Upper lobe of right lung (tissue), 1 donor: ENCODE results near the gene GALNT14. TPM values are rescaled to one million over a fixed set of nuclear protein-coding genes. Genes with fewer than 3 reads are reported as not detected.

Source experiments
- ATAC-seq: fragments of 200-7000 bp; cut with Tn5 transposase; one replicate; pipeline ENCODE4 v1.9.1; 2020; ENCODE audit warnings: mild to moderate bottlenecking, moderate library complexity
- DNase-seq: peaks from one replicate; pipeline ENCODE4 v3.0.0-alpha.2; 2020
- H3K27ac ChIP-seq: fragments of 200-600 bp; one replicate; pipeline ENCODE4 v1.8.0; 2022
- H3K27me3 ChIP-seq: fragments of 200-600 bp; one replicate; pipeline ENCODE4 v1.8.0; 2022; ENCODE audit warnings: mild to moderate bottlenecking
- H3K36me3 ChIP-seq: fragments of 200-600 bp; one replicate; pipeline ENCODE4 v1.8.0; 2022
- H3K4me1 ChIP-seq: fragments of 200-600 bp; one replicate; pipeline ENCODE4 v1.8.0; 2022
- H3K4me3 ChIP-seq: fragments of 200-600 bp; one replicate; pipeline ENCODE4 v1.8.0; 2022; ENCODE audit warnings: mild to moderate bottlenecking
- H3K9me3 ChIP-seq: fragments of 200-600 bp; one replicate; pipeline ENCODE4 v1.8.0; 2022
- intact Hi-C: fragments of 100-400 bp; cut with DNase I; formaldehyde crosslinking; loops from one replicate; pipeline ENCODE4 v1.11.0; 2022
- total RNA-seq: library from RNA; stranded (reverse); fragmentation: NEBNext Ultra II Directional; extraction: Animal tissue kit (Norgen Biotek cat#: 25700); gene quantifications from one replicate; pipeline ENCODE4 v1.2.1, GENCODE V29; 2021
- TF ChIP-seq, protein P1 (sequence below): fragments of 200-600 bp; IDR thresholded peaks from one replicate; pipeline ENCODE4 v1.8.0; 2022; ENCODE audit warnings: antibody characterized with exemption
- donor health status: DM: no; HTN: yes; CAD: no; lungs with severe emphysema.

The GALNT14 gene
- total RNA-seq, 1 donor from 2014 or later = 0.81 TPM

DNA sequence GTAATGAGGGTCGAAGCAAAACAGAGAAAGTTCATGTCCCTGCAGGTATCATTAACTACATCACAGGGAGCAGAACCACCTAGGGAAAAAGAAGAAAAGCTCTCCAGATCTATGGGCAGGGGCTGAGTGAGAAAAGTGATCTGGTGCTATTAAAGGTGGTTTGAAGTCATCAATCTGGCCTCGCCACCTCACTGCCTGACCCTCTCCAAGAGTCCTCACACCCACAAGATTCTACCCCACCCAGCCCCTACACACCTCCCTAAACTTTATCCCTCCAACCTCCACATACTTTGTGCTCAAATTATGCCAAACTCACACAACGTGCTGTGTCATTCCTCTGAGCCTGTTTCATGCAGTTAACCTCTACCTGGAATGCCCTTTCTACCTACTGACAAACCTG, 2.2 kb downstream of the GALNT14 start:
- ATAC-seq = no peak
- Histone ChIP-seq H3K4me3 (no peak overlapping the region), H3K27me3 (peaks cover 41% of the 10 kb centered on the region)

DNA sequence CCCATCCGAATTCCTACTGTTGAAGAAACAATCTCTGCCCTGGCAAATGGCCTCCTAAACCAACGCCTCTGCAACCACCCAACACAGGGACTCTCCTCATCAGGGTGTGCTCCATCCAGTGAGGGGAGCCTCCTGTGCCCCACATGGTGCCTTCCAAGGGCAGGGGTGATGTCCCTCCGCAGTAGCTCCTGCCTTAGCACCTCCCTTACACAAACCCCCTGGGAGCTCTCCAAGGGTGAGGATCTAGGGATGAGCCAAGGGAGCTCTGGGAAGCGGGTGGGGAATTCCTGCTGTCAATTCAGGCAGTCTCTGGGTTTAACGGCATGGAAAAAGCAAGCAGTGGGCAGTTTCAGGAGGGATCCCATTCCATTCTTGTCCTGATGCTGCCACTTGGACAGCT, 3.8 kb downstream of the GALNT14 start:
- H3K27me3 ChIP-seq = peaks cover 41% of the 10 kb centered on the region
- H3K4me3 ChIP-seq = no peak overlapping the region
- ATAC-seq (no peak), DNase-seq (no peak)
- no peaks in the 10 kb centered on the region for H3K36me3 ChIP-seq
- no peak overlapping the region for H3K27ac ChIP-seq
- no peaks in the 10 kb centered on the region for H3K9me3 ChIP-seq
- H3K4me1 ChIP-seq = peaks cover 9% of the 10 kb centered on the region
- TF ChIP-seq, protein P1, sequence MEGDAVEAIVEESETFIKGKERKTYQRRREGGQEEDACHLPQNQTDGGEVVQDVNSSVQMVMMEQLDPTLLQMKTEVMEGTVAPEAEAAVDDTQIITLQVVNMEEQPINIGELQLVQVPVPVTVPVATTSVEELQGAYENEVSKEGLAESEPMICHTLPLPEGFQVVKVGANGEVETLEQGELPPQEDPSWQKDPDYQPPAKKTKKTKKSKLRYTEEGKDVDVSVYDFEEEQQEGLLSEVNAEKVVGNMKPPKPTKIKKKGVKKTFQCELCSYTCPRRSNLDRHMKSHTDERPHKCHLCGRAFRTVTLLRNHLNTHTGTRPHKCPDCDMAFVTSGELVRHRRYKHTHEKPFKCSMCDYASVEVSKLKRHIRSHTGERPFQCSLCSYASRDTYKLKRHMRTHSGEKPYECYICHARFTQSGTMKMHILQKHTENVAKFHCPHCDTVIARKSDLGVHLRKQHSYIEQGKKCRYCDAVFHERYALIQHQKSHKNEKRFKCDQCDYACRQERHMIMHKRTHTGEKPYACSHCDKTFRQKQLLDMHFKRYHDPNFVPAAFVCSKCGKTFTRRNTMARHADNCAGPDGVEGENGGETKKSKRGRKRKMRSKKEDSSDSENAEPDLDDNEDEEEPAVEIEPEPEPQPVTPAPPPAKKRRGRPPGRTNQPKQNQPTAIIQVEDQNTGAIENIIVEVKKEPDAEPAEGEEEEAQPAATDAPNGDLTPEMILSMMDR = no peak
- intact Hi-C loops = no loop called here

More for the DNA sequence above, 2.2 kb downstream of the GALNT14 start:
- H3K4me1 ChIP-seq = peaks cover 9% of the 10 kb centered on the region
- H3K27ac ChIP-seq = no peak overlapping the region
- intact Hi-C loops = no loop called here
- no peaks in the 10 kb centered on the region for H3K9me3 ChIP-seq
- TF ChIP-seq, protein P1 = no peak
- DNase-seq = no peak
- H3K36me3 ChIP-seq = no peaks in the 10 kb centered on the region

DNA sequence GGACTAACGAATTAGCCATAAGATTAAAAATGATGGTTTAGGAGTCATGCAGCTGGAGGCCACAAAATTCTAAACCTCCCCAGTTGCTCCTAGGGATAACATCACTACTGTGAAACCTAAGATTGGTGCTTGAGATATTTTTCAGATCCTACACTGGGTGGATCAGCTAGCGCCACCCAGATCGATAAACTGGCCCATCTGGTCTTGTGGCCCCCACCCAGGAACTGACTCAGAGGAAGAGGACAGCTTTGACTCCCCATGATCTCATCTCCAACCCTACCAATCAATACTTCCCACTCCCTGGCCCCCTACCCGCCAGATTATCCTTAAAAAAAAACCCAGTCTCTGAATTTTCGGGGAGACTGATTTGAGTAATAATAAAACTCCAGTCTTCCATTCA, 5.5 kb downstream of the GALNT14 start:
- DNase-seq (no peak), ATAC-seq (no peak)
- Histone ChIP-seq H3K9me3 (no peaks in the 10 kb centered on the region), H3K36me3 (no peaks in the 10 kb centered on the region), H3K4me3 (no peak overlapping the region), H3K27ac (no peak overlapping the region), H3K27me3 (peaks cover 38% of the 10 kb centered on the region), H3K4me1 (peaks cover 9% of the 10 kb centered on the region)
- TF ChIP-seq, protein P1 = no peak
- intact Hi-C loops = no loop called here

DNA sequence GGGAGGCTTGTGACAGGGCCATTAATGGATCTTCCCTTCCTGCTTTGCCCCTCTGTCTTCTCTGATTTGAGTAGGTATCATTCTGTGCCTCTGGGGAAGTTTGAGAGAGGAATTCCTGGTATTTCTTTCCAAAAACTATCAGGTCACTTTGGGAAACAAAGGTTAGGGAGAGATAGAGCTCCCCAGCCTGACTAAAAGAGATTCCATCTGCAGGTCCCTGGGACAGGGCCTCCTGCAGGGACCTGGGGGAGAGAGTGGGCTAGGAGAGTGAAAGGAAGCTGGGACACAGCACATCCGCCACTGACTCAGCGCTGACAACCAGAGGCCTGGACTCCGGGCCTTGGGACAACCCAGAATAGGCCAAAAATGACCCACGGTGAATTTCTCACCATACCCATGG, 6.4 kb downstream of the GALNT14 start:
- TF ChIP-seq, protein P1 = no peak
- Histone ChIP-seq H3K4me1 (peaks cover under 1% of the 10 kb centered on the region), H3K27me3 (peaks cover 30% of the 10 kb centered on the region), H3K4me3 (no peak overlapping the region), H3K9me3 (no peaks in the 10 kb centered on the region), H3K27ac (no peak overlapping the region), H3K36me3 (no peaks in the 10 kb centered on the region)
- no peak for DNase-seq
- intact Hi-C loops = no loop called here
- no peak for ATAC-seq

DNA sequence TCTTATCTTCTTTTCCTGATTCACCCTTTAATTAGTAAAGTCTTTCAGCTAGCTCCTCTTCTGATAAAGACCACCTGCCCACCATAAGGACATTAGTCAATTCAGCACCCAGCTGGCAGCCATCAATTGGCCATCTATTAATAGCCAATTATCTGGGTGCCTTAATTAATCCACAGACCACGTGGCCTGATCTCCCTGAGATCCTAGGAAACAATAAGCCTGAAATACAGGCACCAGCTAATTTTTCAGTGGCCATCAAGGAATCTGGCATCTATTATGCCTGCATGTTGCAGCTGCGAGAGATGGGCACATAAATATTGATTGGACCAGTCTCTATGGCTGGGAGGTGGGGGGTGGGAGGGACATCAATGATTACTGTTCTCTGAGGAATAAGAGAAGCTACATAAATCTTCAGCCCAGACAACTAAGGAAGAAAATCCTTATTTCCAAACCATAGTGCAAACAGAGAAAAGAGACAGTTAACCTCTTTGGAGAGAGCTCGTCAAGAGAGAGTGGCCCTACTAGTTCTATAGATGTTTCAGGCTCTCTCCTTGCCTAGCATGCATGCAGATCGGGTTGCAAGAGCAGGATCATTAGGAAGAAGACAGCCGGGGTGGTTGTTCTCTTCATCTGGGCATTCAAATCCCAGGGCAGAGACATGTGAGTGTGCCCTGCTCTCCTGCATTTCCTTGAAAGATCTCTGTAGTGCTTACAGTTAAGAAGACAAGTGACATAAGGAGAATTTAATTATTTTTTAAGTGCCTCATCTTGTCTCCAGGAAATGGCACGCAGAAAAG, 8.7 kb downstream of the GALNT14 start:
- Histone ChIP-seq H3K36me3 (no peaks in the 10 kb centered on the region), H3K27ac (no peak overlapping the region), H3K4me3 (no peak overlapping the region), H3K9me3 (no peaks in the 10 kb centered on the region), H3K27me3 (peaks cover 13% of the 10 kb centered on the region), H3K4me1 (no peaks in the 10 kb centered on the region)
- intact Hi-C loops = no loop called here
- TF ChIP-seq, protein P1 = no peak
- no peak for ATAC-seq
- no peak for DNase-seq
